GM12878 (cell line): ENCODE results near the gene WAS. TPM values are rescaled to one million over a fixed set of nuclear protein-coding genes. Genes with fewer than 3 reads are reported as not detected.

ENCODE experiments used
- ATAC-seq: fragments of 200-7000 bp; cut with Tn5 transposase; 3 replicates; pipeline ENCODE4 v1.9.1; 2020; ENCODE audit warnings: mild to moderate bottlenecking, moderate library complexity
- BruUV-seq: library from RNA; stranded (reverse); fragments of 400-500 nt; replicated peaks from 2 replicates; lab custom pipeline; 2021; lab: Mats Ljungman, UMichigan
- CTCF ChIA-PET: fragments of 300-600 bp; sonication (Branson Sonifier 250); formaldehyde crosslinking; extraction: SDS; loops from one replicate; lab custom pipeline; 2021; ENCODE audit warnings: inconsistent platforms; lab: Yijun Ruan, JAX
- POLR2A ChIA-PET: fragments of 350-600 bp; formaldehyde crosslinking; extraction: SDS; loops from one replicate; lab custom pipeline; 2021; ENCODE audit warnings: inconsistent platforms; lab: Charles Lee
- RAD21 ChIA-PET: fragments of 300-600 bp; sonication (Branson Sonifier 250); formaldehyde crosslinking; loops from one replicate; lab custom pipeline; 2023; ENCODE audit warnings: antibody characterized with exemption; ENCODE audit not compliant: unreplicated experiment; lab: Charles Lee
- SMC1A ChIA-PET: fragments of 300-600 bp; sonication (Branson Sonifier 250); formaldehyde crosslinking; loops from one replicate; lab custom pipeline; 2023; ENCODE audit not compliant: unreplicated experiment, uncharacterized antibody; lab: Charles Lee
- DNase-seq: peaks from one replicate; pipeline ENCODE4 v3.0.0-alpha.2; 2011; ENCODE audit warnings: low read depth, low spot score
- FAIRE-seq: peaks from 3 replicates; lab custom pipeline; 2011; peaks lifted over from hg19 to GRCh38; lab: Jason Lieb, UNC
- H2AFZ ChIP-seq: 2 replicates; pipeline ENCODE4 v1.6.0; 2011; ENCODE audit warnings: low read depth, low read length, control low read depth; ENCODE audit not compliant: control insufficient read depth
- H3K27ac ChIP-seq: 2 replicates; pipeline ENCODE4 v1.5.1; 2011; ENCODE audit warnings: control low read depth; ENCODE audit not compliant: control insufficient read depth, insufficient read depth
- H3K27me3 ChIP-seq, 2 experiments: replicated peaks in 1 of 2; 2 replicates each; pipeline versions ENCODE4 v1.6.0 to v1.6.1; 2011; ENCODE audit warnings: low read length in 1 of 2; ENCODE audit not compliant: control insufficient read depth in 2 of 2, insufficient read depth in 2 of 2
- H3K36me3 ChIP-seq, 2 experiments: 2 replicates each; pipeline ENCODE4 v1.5.1; 2011; ENCODE audit warnings: low read length in 1 of 2; ENCODE audit not compliant: control insufficient read depth in 2 of 2, insufficient read depth in 2 of 2
- H3K4me1 ChIP-seq: 2 replicates; pipeline ENCODE4 v1.6.1; 2011; ENCODE audit warnings: mild to moderate bottlenecking, low read length, moderate library complexity, mixed read lengths; ENCODE audit not compliant: control insufficient read depth, insufficient read depth
- H3K4me2 ChIP-seq: 2 replicates; pipeline ENCODE4 v1.6.0; 2011; ENCODE audit warnings: control low read depth; ENCODE audit not compliant: control insufficient read depth, insufficient read depth
- H3K4me3 ChIP-seq: fragments of 200-600 bp; sonication (generic); 2 replicates; pipeline ENCODE4 v1.5.1; 2016
- H3K79me2 ChIP-seq: 2 replicates; pipeline ENCODE4 v1.6.0; 2011; ENCODE audit warnings: low read length; ENCODE audit not compliant: control insufficient read depth, insufficient read depth
- H3K9ac ChIP-seq: 2 replicates; pipeline ENCODE4 v1.8.0; 2011; ENCODE audit warnings: low read length, control low read depth, mixed read lengths; ENCODE audit not compliant: control insufficient read depth, insufficient read depth
- H3K9me3 ChIP-seq: replicated peaks from 3 replicates; pipeline ENCODE4 v1.5.1; 2011; ENCODE audit warnings: mild to moderate bottlenecking, low read length; ENCODE audit not compliant: control insufficient read depth, insufficient read depth
- H4K20me1 ChIP-seq: 2 replicates; pipeline ENCODE4 v1.6.0; 2011; ENCODE audit not compliant: control insufficient read depth, insufficient read depth
- BACH1 ChIP-seq: fragments of 450-650 bp; IDR thresholded peaks from 2 replicates; pipeline ENCODE4 v1.6.1; 2017; ENCODE audit warnings: mild to moderate bottlenecking, borderline replicate concordance
- ELK1 ChIP-seq: IDR thresholded peaks from 2 replicates; pipeline ENCODE4 v1.6.1; 2012; ENCODE audit warnings: low read depth, low read length, improper control_type of control experiment
- ESRRA ChIP-seq: IDR thresholded peaks from 2 replicates; pipeline ENCODE4 v1.6.1; 2012; ENCODE audit warnings: mild to moderate bottlenecking, low read length, improper control_type of control experiment
- EZH2 ChIP-seq: IDR thresholded peaks from 2 replicates; pipeline ENCODE4 v1.6.1; 2012; ENCODE audit warnings: low read depth, mild to moderate bottlenecking, control low read depth, inconsistent platforms, low read length, borderline replicate concordance; ENCODE audit not compliant: control insufficient read depth
- IKZF2 ChIP-seq, 2 experiments: fragments of 450-650 bp; IDR thresholded peaks; 2 replicates each; pipeline ENCODE4 v1.6.1; 2017; ENCODE audit warnings: mild to moderate bottlenecking in 2 of 2, moderate library complexity in 2 of 2
- NBN ChIP-seq: fragments of 450-650 bp; IDR thresholded peaks from 2 replicates; pipeline ENCODE4 v1.6.1; 2016
- RAD21 ChIP-seq: IDR thresholded peaks from 2 replicates; pipeline ENCODE4 v1.6.1; 2011; ENCODE audit warnings: mild to moderate bottlenecking, low read depth, low read length, moderate library complexity; ENCODE audit not compliant: insufficient read depth
- SREBF2 ChIP-seq: IDR thresholded peaks from 2 replicates; pipeline ENCODE4 v1.6.1; 2012; ENCODE audit warnings: mild to moderate bottlenecking, low read length
- WGBS: methylation state at CpG from one replicate; pipeline ENCODE4 v1.1.6; 2016; ENCODE audit warnings: low lambda C conversion rate; ENCODE audit not compliant: insufficient replicate concordance, insufficient coverage; ENCODE audit errors: missing lambda C conversion rate; 5-methylcytosine and 5-hydroxymethylcytosine counted together
- in situ Hi-C: fragments of 300-500 bp; cut with MboI; formaldehyde crosslinking; loops from 9 replicates; pipeline ENCODE4 v1.14.3; 2018; ENCODE audit warnings: mixed read lengths
- intact Hi-C: fragments of 100-400 bp; cut with micrococcal nuclease; formaldehyde crosslinking; loops from one replicate; pipeline ENCODE4 v1.14.2; 2022; ENCODE audit not compliant: unreplicated experiment
- polyA plus RNA-seq, 11 experiments: library from polyadenylated mRNA; depleted of rRNA in 4 of 11; unstranded in 6 of 11; stranded (reverse) in 5 of 11; fragments of >200 nt; fragmentation: Nextera tagmentation in 4 of 11; fragmentation: Illumina TruSeq in 1 of 11; extraction: Ambion mirVana in 4 of 11; extraction: Trizol in 1 of 11; gene quantifications; 1 replicate in 1 of 11; 2 replicates in 10 of 11; pipeline versions ENCODE4 v1.2.1 to v1.2.3, GENCODE V29; 2011 to 2016; ENCODE audit warnings: inconsistent platforms in 2 of 11, missing spikeins in 2 of 11, low read depth in 1 of 11
- total RNA-seq, 4 experiments: library from RNA; depleted of rRNA in 3 of 4; stranded (reverse); fragments of >200 nt in 3 of 4; fragmentation: Illumina TruSeq in 1 of 4; extraction: Trizol in 1 of 4; gene quantifications; 2 replicates each; pipeline versions ENCODE4 v1.2.1 to v1.2.3, GENCODE V29; 2013 to 2021

The WAS gene
- total and polyA plus RNA-seq, 10 of the 15 experiments (the other 5 are each of a cell fraction or from before 2014, with no cell fraction given): 1.6 to 84.7 (median 23.0) TPM

- Histone ChIP-seq H4K20me1 (no peaks in the 10 kb centered on the region), H3K9ac (no peak overlapping the region), H3K4me1 (0 out of 2 replicates have a peak, but pooled peaks cover 2% of the 10 kb centered on the region), H3K79me2 (peaks cover 20% of the 10 kb centered on the region), H2AFZ (no peak overlapping the region), H3K27ac (no peak overlapping the region), H3K36me3 (no peaks in the 10 kb centered on the region; a peak in 1 of 4 replicates), H3K27me3 (no peaks in the 10 kb centered on the region), H3K9me3 (no peaks in the 10 kb centered on the region), H3K4me2 (no peak overlapping the region), H3K4me3 (no peak overlapping the region)
- DNase-seq: no peak
- no peak for TF ChIP-seq RAD21
- no peak for TF ChIP-seq ELK1
- TF ChIP-seq SREBF2: no peak
- no peak for TF ChIP-seq BACH1
- no peak for TF ChIP-seq EZH2
- TF ChIP-seq ESRRA: no peak
- TF ChIP-seq IKZF2 (IDR thresholded peaks at IDR 0.05): no peak
- TF ChIP-seq NBN: no peak
- in situ Hi-C loops (no loop called here), intact Hi-C loops (no loop called here)
- ChIA-PET SMC1A (no interaction called here), RAD21 (no interaction called here), POLR2A (no interaction called here), CTCF (no interaction called here)
- 61% methylated on average over 11 of the region's 19 CpGs for WGBS
- no peak for FAIRE-seq
- no peak for ATAC-seq
- BruUV-seq: no TSS peak
Measured at GRCh38 chrX:48688531-48689150, 5.0 kb downstream of the WAS start.
